Measurements from ENCODE around the gene RABAC1. TPM values are rescaled to one million over a fixed set of nuclear protein-coding genes. Genes with fewer than 3 reads are reported as not detected.

RABAC1 gene
- total RNA-seq, 2 experiments from 2014 or later = 96.0 to 102 TPM

DNA sequence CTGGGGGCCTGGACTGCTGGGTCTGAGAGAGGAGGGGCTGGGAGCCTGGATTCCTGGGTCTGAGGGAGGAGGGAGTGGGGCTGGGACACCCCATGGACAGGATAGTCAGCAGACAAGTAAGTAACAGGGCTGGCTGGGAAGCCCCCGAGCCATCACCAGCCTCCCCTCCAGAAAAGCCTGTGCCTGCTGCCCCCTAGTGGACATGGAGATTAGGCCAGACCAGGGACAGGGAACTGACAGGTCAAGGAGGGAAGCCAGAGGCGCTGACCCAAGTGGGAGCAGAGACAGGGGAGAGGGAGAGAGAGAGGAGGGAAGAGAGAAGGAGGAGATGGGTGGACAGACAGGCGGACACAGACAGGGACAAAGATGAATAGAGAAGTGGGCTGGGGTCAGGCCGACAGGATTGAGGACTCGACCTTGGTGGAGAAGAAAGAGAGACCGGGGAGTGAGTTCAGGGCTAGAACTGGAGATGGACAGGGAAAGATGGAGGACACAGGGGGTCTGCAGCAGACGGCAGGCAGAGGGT, 24.2 kb downstream of the RABAC1 start:
- H3K9me3 ChIP-seq (ENCODE audit: control insufficient read depth in 1 of 2, insufficient read depth in 1 of 2, low read length in 2 of 2) = no peaks in the 10 kb centered on the region
- peak; percentile 63 for ATAC-seq (ENCODE audit: poor library complexity)
- peak; percentile 65 to 88 (median 74) for DNase-seq
- no peaks in the 10 kb centered on the region for H3K36me3 ChIP-seq (ENCODE audit: insufficient read depth, low read length)
- H3K27me3 ChIP-seq (ENCODE audit: control insufficient read depth in 1 of 2, insufficient read depth in 2 of 2, low read length in 2 of 2) = no peaks in the 10 kb centered on the region
- Mint-ChIP-seq H3K4me3 (peak overlapping the region; percentile 40), H3K4me1 (ENCODE audit: low read depth) (peaks cover 56% of the 10 kb centered on the region), H3K27ac (peak overlapping the region; percentile 73), H3K27me3 (no peaks in the 10 kb centered on the region), H3K36me3 (ENCODE audit: low read depth) (no peaks in the 10 kb centered on the region), H3K9me3 (no peaks in the 10 kb centered on the region)
- H3K27ac ChIP-seq (ENCODE audit: low read depth in 1 of 2, low read length in 2 of 2) = no peak overlapping the region
- intact Hi-C loops (cut with DNase I, micrococcal nuclease) = loop anchor here (1.0 to 5.0 kb wide), 3 partner anchors 62 to 76 kb away; no protein-coding TSS in a partner anchor
- TF ChIP-seq, protein P1, sequence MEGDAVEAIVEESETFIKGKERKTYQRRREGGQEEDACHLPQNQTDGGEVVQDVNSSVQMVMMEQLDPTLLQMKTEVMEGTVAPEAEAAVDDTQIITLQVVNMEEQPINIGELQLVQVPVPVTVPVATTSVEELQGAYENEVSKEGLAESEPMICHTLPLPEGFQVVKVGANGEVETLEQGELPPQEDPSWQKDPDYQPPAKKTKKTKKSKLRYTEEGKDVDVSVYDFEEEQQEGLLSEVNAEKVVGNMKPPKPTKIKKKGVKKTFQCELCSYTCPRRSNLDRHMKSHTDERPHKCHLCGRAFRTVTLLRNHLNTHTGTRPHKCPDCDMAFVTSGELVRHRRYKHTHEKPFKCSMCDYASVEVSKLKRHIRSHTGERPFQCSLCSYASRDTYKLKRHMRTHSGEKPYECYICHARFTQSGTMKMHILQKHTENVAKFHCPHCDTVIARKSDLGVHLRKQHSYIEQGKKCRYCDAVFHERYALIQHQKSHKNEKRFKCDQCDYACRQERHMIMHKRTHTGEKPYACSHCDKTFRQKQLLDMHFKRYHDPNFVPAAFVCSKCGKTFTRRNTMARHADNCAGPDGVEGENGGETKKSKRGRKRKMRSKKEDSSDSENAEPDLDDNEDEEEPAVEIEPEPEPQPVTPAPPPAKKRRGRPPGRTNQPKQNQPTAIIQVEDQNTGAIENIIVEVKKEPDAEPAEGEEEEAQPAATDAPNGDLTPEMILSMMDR (IDR thresholded peaks at IDR 0.05) = peak; percentile 96
- H3K4me1 ChIP-seq (ENCODE audit: insufficient read depth, low read length) = peaks cover 49% of the 10 kb centered on the region
- POLR2A ChIA-PET = interaction anchor here (1.2 to 1.3 kb wide), 2 partner anchors 60 to 62 kb away, joined by 3 to 5 read pairs; no protein-coding TSS in a partner anchor
- no peak overlapping the region for H3K4me3 ChIP-seq (ENCODE audit: low read length)
- CTCF ChIA-PET = interaction anchor here (1.3 kb wide), 1 partner anchor 11 kb away, joined by 5 read pairs; no protein-coding TSS in a partner anchor

DNA sequence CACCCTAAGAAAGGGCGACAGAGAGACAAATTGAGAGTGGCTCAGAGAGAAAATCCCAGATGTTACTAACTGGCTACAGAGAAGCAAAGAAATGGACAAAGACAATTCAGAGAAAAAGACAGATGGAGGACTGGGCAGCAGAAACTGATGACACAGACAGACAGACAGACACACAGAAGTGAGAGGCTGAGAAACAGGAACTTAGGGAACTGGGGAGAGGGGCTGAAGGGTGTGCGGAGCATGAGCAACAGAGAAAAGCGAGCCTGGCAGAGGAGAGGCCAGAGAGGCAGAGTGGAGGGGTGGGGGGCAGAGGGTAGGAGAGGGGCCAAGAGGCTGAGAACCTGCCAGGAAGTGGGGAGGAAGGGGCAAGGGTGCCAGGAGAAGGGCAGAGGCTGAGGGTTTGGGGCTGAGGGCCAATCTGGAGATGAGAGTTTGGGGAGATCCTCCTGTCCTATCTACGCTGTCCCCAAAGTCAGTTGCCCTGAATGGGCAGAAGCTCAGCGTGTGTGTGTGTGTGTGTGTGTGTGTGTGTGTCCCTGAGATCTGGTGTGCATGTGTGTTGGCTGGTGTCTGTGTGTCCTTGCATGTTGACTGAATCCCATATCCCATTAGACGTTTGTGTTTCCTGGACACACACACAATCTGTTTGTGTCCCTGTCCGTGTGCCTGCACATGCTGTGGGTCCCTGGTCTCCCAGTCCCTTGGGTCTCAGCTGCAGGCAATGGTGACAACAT, 25.3 kb downstream of the RABAC1 start:
- Mint-ChIP-seq H3K27ac (peak overlapping the region; percentile 73), H3K4me3 (peak overlapping the region; percentile 47)
- H3K9me3 ChIP-seq (ENCODE audit: control insufficient read depth in 1 of 2, insufficient read depth in 1 of 2, low read length in 2 of 2) = no peaks in the 10 kb centered on the region

GRCh38 chr19:41932720-41933332, 26.3 kb downstream of the RABAC1 start:
- Histone ChIP-seq H3K9me3 (ENCODE audit: control insufficient read depth in 1 of 2, insufficient read depth in 1 of 2, low read length in 2 of 2) (no peaks in the 10 kb centered on the region), H3K36me3 (ENCODE audit: insufficient read depth, low read length) (no peaks in the 10 kb centered on the region), H3K4me1 (ENCODE audit: insufficient read depth, low read length) (peaks cover 54% of the 10 kb centered on the region), H3K27me3 (ENCODE audit: control insufficient read depth in 1 of 2, insufficient read depth in 2 of 2, low read length in 2 of 2) (no peaks in the 10 kb centered on the region), H3K4me3 (ENCODE audit: low read length) (no peak overlapping the region), H3K27ac (ENCODE audit: low read depth in 1 of 2, low read length in 2 of 2) (no peak overlapping the region)
- Mint-ChIP-seq H3K36me3 (ENCODE audit: low read depth) (peaks cover 6% of the 10 kb centered on the region), H3K27me3 (no peaks in the 10 kb centered on the region), H3K27ac (peak overlapping the region; percentile 73), H3K9me3 (no peaks in the 10 kb centered on the region), H3K4me1 (ENCODE audit: low read depth) (peaks cover 70% of the 10 kb centered on the region), H3K4me3 (no peak overlapping the region)
- POLR2A ChIA-PET = no interaction called here
- DNase-seq (no peak), ATAC-seq (ENCODE audit: poor library complexity) (no peak)
- intact Hi-C loops (cut with DNase I, micrococcal nuclease) = loop anchor here (2.0 to 5.0 kb wide), 2 partner anchors 44 to 61 kb away; no protein-coding TSS in a partner anchor
- TF ChIP-seq, protein P1 (IDR thresholded peaks at IDR 0.05) = no peak
- CTCF ChIA-PET = no interaction called here

More for the DNA sequence above, 25.3 kb downstream of the RABAC1 start:
- ChIA-PET POLR2A (interaction anchor here (1.2 to 1.3 kb wide), 2 partner anchors 59 to 61 kb away, joined by 3 to 5 read pairs; no protein-coding TSS in a partner anchor), CTCF (interaction anchor here (0.6 to 1.3 kb wide), 2 partner anchors 12 to 438 kb away, joined by 3 to 5 read pairs; no protein-coding TSS in a partner anchor)
- Mint-ChIP-seq H3K27me3 (no peaks in the 10 kb centered on the region), H3K36me3 (ENCODE audit: low read depth) (peaks cover 4% of the 10 kb centered on the region), H3K4me1 (ENCODE audit: low read depth) (peaks cover 67% of the 10 kb centered on the region), H3K9me3 (no peaks in the 10 kb centered on the region)
- intact Hi-C loops (cut with DNase I, micrococcal nuclease) = loop anchor here (2.0 to 5.0 kb wide), 2 partner anchors 45 to 62 kb away; no protein-coding TSS in a partner anchor
- Histone ChIP-seq H3K27me3 (ENCODE audit: control insufficient read depth in 1 of 2, insufficient read depth in 2 of 2, low read length in 2 of 2) (no peaks in the 10 kb centered on the region), H3K4me3 (ENCODE audit: low read length) (no peak overlapping the region), H3K36me3 (ENCODE audit: insufficient read depth, low read length) (no peaks in the 10 kb centered on the region), H3K4me1 (ENCODE audit: insufficient read depth, low read length) (peaks cover 54% of the 10 kb centered on the region), H3K27ac (ENCODE audit: low read depth in 1 of 2, low read length in 2 of 2) (no peak overlapping the region)
- DNase-seq (no peak), ATAC-seq (ENCODE audit: poor library complexity) (no peak)
- TF ChIP-seq, protein P1 (IDR thresholded peaks at IDR 0.05) = no peak
